GM04503 (cell line): ENCODE data around the gene TESK1.

Experiments used
- DNase-seq: peaks from one replicate; pipeline ENCODE4 v3.0.0-alpha.2; 2012; ENCODE audit warnings: low read depth

TESK1 gene

DNA sequence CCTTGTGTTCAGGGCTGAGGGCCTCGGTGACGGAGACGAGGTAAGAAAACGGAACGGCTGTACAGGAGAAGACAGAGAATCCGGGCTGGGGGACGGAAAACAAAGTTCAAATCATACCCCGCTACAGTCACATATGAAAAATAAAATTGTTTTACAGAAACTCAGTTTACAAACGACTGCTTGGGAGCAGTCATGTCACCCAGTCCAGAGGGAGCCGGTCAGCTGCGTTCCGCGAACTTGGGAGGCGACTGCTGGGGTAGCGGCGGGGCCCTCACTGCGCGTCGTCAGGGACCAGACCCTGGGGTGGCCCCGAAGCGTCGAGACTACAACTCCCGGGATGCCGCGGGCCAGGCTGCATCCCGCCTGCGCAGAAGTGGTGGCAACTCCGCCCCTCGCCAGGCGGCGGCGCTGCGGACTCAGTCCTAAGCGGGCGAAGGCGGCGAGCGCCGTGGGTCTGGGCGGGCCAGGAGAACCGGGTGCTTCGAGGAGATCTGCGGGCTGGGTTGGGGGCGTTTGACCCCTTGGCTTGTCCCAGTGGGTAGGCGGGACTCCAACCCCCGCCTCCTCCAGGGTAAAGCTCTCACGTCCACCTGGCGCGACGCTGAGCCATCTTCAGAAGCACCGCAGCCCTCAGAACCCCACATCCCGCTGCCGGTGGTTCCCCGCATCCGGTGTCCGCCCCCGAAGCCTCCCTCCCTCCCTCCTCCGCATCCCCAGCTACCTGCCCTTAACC, 41.6 kb downstream of the TESK1 start:
- no peak for DNase-seq

DNA sequence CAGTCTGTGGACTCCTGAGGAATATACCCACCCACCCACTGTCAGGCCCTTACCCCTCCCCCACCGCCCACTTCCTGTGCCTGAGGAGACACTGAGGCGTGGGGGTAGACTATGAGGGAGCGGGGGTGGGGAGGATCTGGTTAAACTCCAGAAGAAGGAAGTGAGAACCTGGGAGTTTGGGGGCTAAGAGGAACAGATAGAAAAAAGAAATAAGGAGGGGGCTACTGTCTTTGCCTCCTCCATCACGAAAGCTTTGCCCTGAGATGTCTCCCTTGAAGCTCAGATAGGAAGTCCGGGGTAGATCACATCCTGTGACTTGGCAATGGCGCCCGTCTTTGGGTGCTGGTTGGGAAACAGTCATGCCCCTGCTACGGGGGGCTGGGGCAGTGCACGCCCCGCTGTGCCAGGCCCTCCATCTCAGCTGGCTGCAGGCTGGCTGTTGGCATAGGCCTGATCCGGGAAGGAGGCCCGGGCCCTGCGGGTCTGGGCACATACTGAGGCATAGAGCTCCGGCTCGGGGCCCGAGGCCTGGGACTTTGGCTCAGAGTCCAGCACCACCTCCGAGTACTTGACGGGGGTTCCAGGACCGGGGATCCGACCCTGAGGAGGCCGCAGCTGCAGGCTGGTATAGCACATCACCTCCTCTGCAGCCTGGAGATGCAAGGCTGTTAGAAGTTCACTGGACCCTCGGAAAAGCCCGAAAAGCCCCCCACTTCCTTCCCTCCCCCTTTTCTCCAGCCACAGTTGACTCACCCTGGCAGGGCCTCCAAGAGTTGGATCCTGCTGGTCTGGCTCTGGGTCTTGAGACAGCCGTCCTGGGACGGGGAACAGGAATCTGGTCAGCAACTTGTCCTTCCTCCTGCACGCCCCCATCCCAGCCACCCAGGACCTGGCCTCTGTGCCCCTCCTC, 44.6 kb downstream of the TESK1 start:
- no peak for DNase-seq

DNA sequence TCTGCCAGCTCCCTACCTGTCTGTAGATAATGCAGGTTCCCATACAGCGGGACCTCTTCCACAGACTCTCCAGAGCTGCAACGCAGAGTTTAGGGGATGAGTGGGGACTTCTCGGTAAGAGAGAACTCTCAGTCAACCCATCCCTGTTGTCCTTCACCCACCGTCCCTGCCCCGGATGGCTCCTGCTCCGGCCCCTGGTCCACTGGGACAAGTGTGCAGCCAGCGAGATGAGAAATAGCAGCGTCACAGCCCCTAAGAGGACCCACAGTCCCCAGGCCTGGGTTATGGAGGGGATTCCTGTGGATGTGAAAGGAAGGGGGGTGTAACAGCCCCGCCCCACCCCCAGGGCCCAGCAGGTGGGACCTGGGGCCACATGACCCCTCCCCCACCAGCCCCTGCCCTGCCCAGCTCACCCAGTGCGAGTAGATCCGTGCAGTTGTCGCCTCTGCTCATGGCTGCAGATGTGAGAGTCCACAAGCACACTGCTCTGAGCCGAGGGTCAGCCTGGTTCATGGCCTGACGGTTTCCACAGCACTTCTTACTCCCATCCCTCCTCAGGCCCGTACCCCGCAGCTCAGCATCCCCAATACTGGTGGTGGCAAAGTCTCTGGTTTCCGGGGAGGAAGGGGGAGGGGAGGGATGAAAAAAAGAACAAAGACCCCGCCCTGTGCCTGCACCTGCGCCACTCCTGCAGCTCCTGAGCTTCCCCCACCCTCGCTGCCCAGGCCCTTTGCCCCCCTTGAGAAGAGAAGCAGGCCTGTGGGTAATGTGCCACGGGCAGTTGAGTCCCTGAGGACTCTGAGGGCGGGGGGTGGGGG, 45.5 kb downstream of the TESK1 start, which contains the start of gene SIT1:
Gene SIT1 (minus strand): TSS at position 591 of the 818 bp plus-strand sequence. CDS start 78 bp downstream, at position 513.
- no peak for DNase-seq

- DNase-seq = no peak
Observed at GRCh38 chr9:35651956-35652828, 47.1 kb downstream of the TESK1 start.

DNA sequence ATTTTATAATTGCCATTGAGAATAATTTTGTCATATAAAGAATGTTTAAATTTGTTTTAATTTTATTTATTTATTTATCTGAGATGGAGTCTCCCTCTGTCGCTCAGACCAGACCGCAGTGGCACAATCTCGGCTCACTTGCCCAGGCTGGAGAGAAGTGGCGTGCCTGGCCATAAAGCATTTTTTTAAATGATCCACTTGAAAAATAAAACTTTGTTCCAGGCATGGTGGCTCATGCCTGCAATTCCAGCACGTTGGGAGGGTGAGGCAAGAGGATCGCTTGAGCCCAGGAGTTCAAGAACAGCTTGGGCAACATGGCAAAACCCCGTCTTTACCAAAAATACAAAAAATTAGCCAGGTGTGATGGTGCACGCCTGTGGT, 47.8 kb downstream of the TESK1 start:
- DNase-seq = no peak

- no peak for DNase-seq
Observed at GRCh38 chr9:35653611-35654010, 48.5 kb downstream of the TESK1 start.

DNA sequence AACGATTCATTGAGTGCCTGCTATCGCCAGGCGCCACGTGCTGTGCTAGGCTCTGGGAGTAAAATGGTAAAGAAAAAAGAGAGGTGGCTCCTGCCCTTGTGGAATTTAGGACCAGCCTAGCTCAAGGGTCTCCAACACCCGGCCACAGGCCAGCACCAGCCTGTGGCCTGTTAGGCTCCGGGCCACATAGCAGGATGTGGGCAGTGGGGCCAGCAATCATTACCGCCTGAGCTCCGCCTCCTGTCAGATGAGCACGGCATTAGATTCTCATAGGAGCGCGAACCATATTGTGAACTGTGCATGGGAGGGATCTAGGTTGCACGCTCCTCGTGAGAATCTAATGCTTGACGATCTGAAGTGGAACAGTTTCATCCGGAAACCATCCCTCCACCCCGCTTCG, 51.3 kb downstream of the TESK1 start:
- no peak for DNase-seq

DNA sequence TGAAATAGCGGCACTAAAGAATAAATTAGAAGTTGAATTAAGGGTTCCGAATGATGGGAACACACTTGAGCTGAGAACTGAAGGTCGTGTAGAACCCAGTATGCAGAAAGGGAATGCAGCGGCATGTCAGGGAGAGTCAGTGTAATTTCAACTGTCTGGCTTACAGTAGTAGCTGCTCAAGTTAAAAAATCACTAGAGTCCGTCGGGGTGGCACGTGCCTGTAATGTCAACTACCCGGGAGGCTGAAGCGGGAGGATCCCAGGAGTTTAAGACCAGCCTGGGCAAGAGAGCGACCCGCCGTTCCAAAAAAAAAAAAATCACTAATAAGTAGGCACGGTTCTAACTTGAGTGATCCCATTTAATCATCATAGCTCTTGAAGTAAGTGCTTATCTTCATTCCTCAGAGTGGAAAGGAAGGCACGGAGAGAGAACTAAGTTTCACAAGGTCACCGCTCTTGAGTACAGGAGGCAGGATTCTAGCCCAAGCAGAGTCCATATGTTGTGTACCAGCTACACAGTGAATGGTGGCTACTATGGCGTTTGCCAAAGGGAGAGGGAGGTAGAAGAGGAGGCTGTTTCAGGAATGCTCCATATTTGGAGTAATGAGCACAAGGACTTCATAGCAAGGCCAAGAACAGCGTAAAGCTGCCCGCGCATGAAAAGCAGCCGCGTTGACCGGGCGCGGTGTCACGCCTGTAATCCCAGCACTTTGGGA, 51.9 kb downstream of the TESK1 start:
- no peak for DNase-seq

DNA sequence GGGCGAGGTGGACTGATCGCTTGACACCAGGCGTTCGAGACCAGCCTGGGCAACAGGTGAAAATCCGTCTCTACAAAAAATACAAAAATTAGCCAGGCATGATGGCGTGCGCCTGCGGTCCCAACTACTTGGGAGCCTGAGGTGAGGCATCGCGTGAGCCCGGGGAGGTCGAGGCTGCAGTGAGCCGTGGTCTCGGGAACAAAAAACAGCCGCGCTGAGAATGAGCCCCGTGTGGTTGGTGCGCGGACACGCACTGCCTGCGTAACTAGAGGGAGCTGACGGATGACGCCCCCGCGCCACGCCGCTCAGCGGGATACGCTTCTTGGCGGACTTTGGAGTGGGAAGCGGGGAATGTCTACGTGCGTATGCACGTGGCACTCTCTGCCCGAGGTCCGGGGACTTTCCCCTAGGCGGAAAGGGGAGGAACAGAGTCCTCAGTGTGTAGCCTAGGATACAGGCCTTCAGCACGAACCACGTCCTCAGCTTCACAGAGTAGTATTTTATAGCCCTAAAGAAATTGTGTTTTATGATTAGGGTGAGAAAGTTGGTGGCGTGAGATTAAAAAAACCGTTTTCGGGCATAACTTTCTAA, 52.6 kb downstream of the TESK1 start, which contains the start of gene RMRP:
Gene RMRP (minus strand): TSS at position 474 of the 591 bp plus-strand sequence.
- peak; percentile 96 for DNase-seq

- DNase-seq = no peak
Observed at GRCh38 chr9:35658137-35658967, 53.3 kb downstream of the TESK1 start, which contains the start of gene CCDC107. Gene CCDC107, plus strand, starts transcription at chr9:35658292. Its CDS starts 88 bp downstream, at chr9:35658380.

GRCh38 chr9:35658968-35659220, 53.8 kb downstream of the TESK1 start:
- DNase-seq = no peak

DNA sequence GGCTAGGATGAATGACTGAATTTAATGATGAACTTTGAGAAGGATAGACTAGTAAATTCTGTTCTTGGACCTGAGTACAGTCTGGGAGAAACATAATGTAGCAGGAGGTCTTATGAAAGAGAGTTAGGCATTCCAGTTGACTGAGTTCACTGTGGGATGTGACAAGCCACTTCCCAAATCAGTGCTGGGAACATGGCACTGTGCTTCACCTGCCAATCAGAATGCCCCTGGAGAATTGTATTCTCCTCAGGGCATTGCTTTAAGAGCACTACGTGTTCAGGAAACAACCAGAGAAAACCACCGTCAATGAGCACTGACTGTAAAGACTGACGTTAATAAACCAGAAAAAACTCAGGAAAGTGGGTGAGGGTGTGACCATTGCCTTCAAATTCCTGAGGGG, 54.3 kb downstream of the TESK1 start:
- DNase-seq = peak; percentile 63
